ENCODE data around the gene SLAMF8. TPM values are rescaled to one million over a fixed set of nuclear protein-coding genes. Genes with fewer than 3 reads are reported as not detected.

SLAMF8 gene
- total RNA-seq, 1 donor from 2014 or later: not detected

DNA sequence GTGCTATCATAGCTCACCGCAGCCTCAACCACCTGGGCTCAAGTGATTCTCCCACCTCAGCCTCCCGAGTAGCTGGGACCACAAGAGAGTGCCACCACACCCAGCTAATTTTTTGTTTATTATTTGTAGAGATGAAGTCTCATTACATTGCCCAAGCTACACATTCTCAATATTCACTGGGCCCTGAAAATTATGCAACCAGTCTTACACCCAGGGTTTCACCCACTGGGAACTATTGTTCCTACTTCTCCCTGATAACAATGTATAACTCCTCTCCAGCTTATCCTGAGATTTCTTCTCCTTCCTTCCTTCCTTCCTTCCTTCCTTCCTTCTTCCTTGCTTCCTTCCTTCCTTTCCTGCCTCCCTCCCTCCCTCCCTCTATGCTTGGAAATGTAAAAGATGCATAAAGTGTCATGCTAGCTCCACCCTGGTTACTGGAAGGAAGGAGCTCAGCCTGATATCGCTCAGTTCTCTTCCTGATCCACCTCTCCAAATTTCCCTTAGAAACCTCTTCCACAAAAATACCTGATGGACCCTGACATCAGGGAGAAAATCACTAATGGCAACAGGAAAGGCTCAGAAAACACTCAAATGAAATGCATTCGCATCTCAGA, 47.0 kb downstream of the SLAMF8 start:
- no peak for DNase-seq

DNA sequence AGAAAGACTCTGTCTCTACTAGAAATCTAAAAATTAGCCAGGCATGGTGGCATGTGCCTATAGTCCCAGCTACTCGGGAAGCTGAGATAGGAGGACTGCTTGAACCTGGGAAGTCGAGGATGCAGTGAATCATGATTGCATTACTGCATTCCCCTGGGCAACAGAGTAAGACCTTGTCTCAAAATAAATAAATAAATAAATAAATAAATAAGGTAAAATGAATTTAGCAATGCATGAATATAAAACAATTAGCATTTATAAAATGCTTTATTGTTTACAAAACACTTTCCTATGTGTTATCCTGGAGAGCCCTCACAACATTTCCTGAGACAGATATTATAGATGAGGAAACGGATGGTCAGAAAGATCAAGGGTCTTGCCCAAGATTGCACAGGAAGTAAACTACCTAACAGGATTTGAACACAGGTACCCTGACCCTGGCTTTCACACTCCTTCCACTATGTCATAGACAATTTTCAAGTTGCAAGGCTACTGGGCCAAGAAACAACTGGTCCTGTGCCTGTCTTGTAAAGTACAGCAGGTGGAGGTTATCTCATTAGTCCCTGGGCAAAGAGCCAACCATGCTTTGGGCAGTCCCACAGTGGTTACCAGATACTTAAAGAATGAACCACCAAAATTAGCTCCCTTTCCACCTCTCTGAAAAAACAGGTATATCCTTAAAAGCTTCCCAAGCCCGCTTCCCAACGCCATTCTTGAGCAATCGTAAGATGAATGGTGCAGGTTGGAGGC, 51.2 kb downstream of the SLAMF8 start:
- DNase-seq: no peak

DNA sequence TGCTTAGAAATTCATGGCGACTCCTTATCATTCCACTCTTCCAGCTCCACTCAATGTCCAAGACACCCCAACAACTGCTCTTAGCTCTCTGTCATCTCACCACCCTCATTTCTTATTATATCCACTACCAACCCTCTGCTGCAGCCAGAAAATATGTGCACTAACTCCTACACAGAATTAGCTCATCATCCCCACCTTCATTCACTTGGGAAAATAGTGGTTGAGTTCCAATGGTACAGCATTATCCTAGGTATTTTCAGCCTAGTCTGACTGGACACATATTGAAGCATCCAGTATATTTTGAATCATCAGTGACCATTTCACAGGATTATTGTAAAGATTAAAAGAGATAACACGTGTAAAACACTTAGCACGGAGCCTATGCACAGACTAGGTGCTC, 52.5 kb downstream of the SLAMF8 start:
- DNase-seq: no peak

DNA sequence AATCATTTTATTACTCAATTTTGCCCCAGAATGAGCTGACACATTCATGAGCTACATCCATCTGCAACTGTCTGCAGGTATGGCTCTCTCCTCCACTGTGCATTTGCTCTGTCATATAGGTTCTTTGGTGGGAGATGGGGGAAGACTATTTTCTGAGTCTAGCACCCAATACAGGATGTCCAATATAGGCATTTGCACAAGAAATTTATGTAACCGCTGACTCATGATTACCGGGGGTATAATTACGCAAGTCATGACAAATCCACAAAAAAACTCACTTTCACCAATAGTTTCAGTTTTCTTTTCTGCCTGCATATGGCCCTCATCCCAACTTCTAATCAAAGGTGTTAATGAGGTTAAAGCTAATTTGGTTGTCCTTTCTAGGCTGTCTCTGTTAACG, 53.3 kb downstream of the SLAMF8 start:
- no peak for DNase-seq

DNA sequence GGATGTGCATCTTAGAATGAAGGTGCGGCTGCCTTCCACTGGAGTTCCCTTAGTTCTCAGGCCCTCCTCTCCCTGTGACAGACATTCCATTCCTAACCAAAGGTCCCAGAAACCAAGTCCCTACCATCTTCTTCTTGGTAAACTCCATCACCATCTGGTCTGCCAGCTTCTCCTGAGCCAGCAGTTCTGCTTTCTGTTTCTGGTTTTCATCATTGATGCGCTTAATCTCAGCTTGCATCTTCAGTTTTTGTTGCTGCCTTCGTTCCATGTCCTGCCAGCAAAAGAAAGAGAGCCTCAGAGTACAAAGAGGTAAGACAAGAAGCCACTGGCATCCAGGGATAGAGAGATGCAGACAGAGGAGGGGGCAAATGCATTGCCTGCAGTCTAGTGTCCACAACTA, 53.8 kb downstream of the SLAMF8 start:
- DNase-seq: no peak

DNA sequence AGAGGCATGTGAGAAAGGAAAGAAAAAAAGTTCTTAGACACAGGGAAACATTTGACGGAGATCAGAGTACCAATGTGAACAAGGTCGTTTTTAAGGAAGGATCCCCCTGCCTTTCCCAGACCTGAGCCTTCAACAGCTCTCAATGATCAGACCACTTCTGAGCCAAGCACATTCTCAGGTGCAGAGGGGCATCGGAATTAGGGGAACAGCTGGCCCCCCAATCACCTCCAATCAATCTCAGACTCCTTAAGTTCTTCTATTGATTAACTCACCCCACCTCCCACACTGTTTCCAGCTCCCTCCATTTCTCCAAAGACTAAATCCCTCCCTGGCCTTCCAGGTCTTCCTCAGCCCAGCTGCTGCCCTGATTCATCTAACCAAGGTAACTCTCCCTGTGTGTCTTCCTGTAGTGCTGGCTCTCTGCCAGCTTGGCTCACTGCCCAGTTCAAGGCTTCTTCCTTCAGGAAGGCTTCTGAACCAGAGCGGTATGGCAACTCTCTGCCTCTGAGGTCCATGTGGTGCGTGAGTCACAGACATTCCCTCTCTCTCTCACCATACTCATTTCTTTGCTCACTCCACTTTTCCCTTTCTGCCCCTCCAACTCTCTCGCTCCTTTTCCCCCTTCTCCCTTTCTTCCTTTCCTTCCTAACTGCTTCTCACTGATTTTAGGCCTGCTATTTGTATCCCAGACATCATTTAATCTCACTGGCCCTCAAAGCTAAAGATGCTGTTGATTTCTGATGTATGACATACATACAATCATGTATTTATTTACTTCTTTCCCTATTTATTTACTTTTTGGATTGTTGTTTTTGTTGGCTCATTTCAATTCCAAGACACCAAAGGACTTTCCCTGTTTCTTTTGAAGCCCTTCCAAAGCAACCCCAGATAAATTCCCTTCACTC, 55.2 kb downstream of the SLAMF8 start:
- DNase-seq: no peak

DNA sequence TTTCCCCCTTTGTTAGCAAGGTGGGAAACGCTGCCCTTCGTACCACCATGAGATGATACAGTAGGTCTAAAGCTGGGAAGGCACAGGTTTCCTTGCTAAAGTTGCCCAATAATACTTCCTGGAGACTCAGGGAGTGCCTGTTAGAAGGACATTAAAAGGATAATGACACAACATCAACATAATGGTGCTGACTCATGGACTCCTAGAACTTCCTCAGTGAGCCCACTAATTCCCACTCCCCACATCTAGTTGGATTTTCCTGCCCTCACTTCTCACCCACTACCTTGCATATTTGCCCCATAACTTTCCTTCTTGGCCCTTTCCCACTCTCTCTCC, 55.8 kb downstream of the SLAMF8 start:
- DNase-seq: no peak

DNA sequence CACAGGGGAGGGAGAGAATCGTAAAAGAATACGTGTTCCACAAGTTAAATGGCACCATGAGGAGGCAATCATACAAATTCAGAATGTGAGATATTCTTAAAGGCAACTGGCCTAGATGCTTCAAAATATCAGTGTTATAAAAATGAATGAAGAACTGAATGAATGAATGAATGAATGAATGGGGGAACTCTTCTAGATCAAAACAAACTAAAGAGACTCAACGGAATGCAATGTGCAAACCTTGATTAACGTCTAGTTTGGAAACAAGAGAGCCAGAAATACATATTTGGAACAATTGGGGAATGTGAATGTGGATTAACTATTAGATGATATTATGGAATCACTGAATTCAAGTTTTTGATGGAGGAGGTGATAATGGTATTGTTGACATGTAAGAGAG, 56.5 kb downstream of the SLAMF8 start:
- no peak for DNase-seq

DNA sequence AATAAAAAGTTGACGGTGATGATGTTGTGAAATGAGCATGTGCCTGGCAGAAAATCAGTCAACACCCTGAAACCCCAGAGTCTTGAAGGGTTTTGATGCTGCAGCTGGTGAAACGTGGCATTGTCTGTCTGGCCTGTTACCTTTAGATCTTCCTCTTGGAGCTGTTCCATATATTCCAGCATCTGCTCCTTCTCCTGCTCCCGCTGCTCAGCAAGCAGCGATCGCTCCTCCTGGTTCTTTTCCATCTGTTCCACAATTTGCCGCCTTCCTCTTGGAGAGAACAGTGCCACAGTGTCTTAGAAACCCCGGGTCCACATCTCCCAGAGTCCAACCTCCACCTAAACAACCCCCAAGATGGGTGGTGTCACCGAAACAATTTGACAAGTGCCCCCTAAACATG, 57.6 kb downstream of the SLAMF8 start:
- DNase-seq: no peak

Small RNA genes lying within 50 kb of the gene (small RNA-seq; reads per million reads assigned to genes)
- gene RF00570: 4.4 reads per million, percentile 89 among the genes with 10 or more reads in this experiment

Other genes starting within 250 kb of the SLAMF8 start
- not detected for gene APCS, start 239.0 kb upstream of the SLAMF8 start, total RNA-seq
- 0.31 TPM for gene CRP, start 112.3 kb upstream of the SLAMF8 start, total RNA-seq
- gene DUSP23, start 45.9 kb upstream of the SLAMF8 start, total RNA-seq: 21.4 TPM
- not detected for gene FCRL6, start 24.5 kb upstream of the SLAMF8 start, total RNA-seq
- not detected for gene VSIG8, start 35.8 kb downstream of the SLAMF8 start, total RNA-seq
- gene CFAP45, start 73.3 kb downstream of the SLAMF8 start, total RNA-seq: 0.47 TPM
- gene TAGLN2, start 98.6 kb downstream of the SLAMF8 start, total RNA-seq: 28.1 TPM
- gene IGSF9, start 118.7 kb downstream of the SLAMF8 start, total RNA-seq: 5.9 TPM
- not detected for gene SLAMF9, start 127.4 kb downstream of the SLAMF8 start, total RNA-seq
- 9.5 TPM for gene PIGM, start 205.1 kb downstream of the SLAMF8 start, total RNA-seq
- 1.6 TPM for gene KCNJ10, start 243.3 kb downstream of the SLAMF8 start, total RNA-seq